ENCODE measurements around the gene ZNF207.

GRCh38 chr17:32335687-32336086 lies 14.3 kb upstream of the ZNF207 start:
- TF ChIP-seq CTCF (IDR thresholded peaks at IDR 0.05) (no peak), POLR2A (IDR thresholded peaks at IDR 0.05) (no peak)
